Measurements from ENCODE around the gene CDCA4. TPM values are rescaled to one million over a fixed set of nuclear protein-coding genes. Genes with fewer than 3 reads are reported as not detected.

CDCA4 gene
- total RNA-seq, 2 experiments from 2014 or later, result 70.8 to 77.8 TPM

GRCh38 chr14:105026033-105026785 lies 5.3 kb upstream of the CDCA4 start:
- ATAC-seq (peak; percentile 52), DNase-seq (no peak)
- no peaks in the 10 kb centered on the region for H3K9me3 Mint-ChIP-seq (ENCODE audit: low read depth)
- peaks cover 10% of the 10 kb centered on the region for H3K36me3 Mint-ChIP-seq
- no peaks in the 10 kb centered on the region for H3K27me3 Mint-ChIP-seq
- H3K4me1 Mint-ChIP-seq, result peaks cover 47% of the 10 kb centered on the region
- H3K27ac Mint-ChIP-seq, result peak overlapping the region; percentile 92
- CTCF ChIA-PET, result interaction anchor here (0.8 to 4.4 kb wide), 10 partner anchors 9 to 258 kb away, joined by 3 to 39 read pairs (median 3); partner anchors contain the start of gene GPR132
- peak overlapping the region; percentile 34 for H3K4me3 Mint-ChIP-seq

GRCh38 chr14:105025429-105025828 lies 4.5 kb upstream of the CDCA4 start:
- Mint-ChIP-seq H3K4me3 (no peak overlapping the region), H3K27me3 (no peaks in the 10 kb centered on the region), H3K36me3 (peaks cover 10% of the 10 kb centered on the region), H3K27ac (peak overlapping the region; percentile 92), H3K4me1 (peaks cover 47% of the 10 kb centered on the region), H3K9me3 (ENCODE audit: low read depth) (no peaks in the 10 kb centered on the region)
- CTCF ChIA-PET, result interaction anchor here (0.9 to 4.4 kb wide), 7 partner anchors 10 to 65 kb away, joined by 3 to 39 read pairs (median 3); partner anchors contain the start of gene GPR132
- DNase-seq (no peak), ATAC-seq (no peak)

- peaks cover 56% of the 10 kb centered on the region for H3K4me1 Mint-ChIP-seq
Observed at GRCh38 chr14:105023791-105024480, 3.1 kb upstream of the CDCA4 start.

GRCh38 chr14:105023144-105023543 lies 2.3 kb upstream of the CDCA4 start:
- CTCF ChIA-PET, result interaction anchor here (1.1 to 4.4 kb wide), 2 partner anchors 22 to 48 kb away, joined by 3 to 39 read pairs; no protein-coding TSS in a partner anchor
- ATAC-seq, result no peak
- no peak overlapping the region for H3K4me3 Mint-ChIP-seq
- H3K4me1 Mint-ChIP-seq, result peaks cover 64% of the 10 kb centered on the region
- no peak for DNase-seq
- H3K27ac Mint-ChIP-seq, result peak overlapping the region; percentile 68
- no peaks in the 10 kb centered on the region for H3K9me3 Mint-ChIP-seq (ENCODE audit: low read depth)
- H3K36me3 Mint-ChIP-seq, result peaks cover 29% of the 10 kb centered on the region
- H3K27me3 Mint-ChIP-seq, result no peaks in the 10 kb centered on the region

More at GRCh38 chr14:105023791-105024480, 3.1 kb upstream of the CDCA4 start:
- Mint-ChIP-seq H3K4me3 (no peak overlapping the region), H3K9me3 (ENCODE audit: low read depth) (no peaks in the 10 kb centered on the region), H3K27me3 (no peaks in the 10 kb centered on the region), H3K36me3 (peaks cover 24% of the 10 kb centered on the region), H3K27ac (peak overlapping the region; percentile 68)
- CTCF ChIA-PET, result interaction anchor here (4.4 kb wide), 1 partner anchor 22 kb away, joined by 39 read pairs; no protein-coding TSS in a partner anchor
- ATAC-seq (no peak), DNase-seq (no peak)

- H3K27me3 Mint-ChIP-seq, result no peaks in the 10 kb centered on the region
- no peak for ATAC-seq
- CTCF ChIA-PET, result interaction anchor here (0.7 to 4.4 kb wide), 3 partner anchors 23 to 270 kb away, joined by 3 to 39 read pairs (median 4); no protein-coding TSS in a partner anchor
- peaks cover 70% of the 10 kb centered on the region for H3K4me1 Mint-ChIP-seq
- no peaks in the 10 kb centered on the region for H3K9me3 Mint-ChIP-seq (ENCODE audit: low read depth)
- peak overlapping the region; percentile 84 for H3K4me3 Mint-ChIP-seq
- peak overlapping the region; percentile 90 for H3K27ac Mint-ChIP-seq
- DNase-seq, result no peak
- H3K36me3 Mint-ChIP-seq, result peaks cover 31% of the 10 kb centered on the region
Observed at GRCh38 chr14:105022276-105022670, 1.4 kb upstream of the CDCA4 start.

GRCh38 chr14:105021656-105022275 lies 883 bp upstream of the CDCA4 start:
- H3K27ac Mint-ChIP-seq, result peak overlapping the region; percentile 90
- peak; percentile 63 for DNase-seq
- no peaks in the 10 kb centered on the region for H3K27me3 Mint-ChIP-seq
- peak overlapping the region; percentile 84 for H3K4me3 Mint-ChIP-seq
- CTCF ChIA-PET, result interaction anchor here (0.7 to 7.2 kb wide), 4 partner anchors 22 to 269 kb away, joined by 3 to 96 read pairs (median 9); no protein-coding TSS in a partner anchor
- peaks cover 70% of the 10 kb centered on the region for H3K4me1 Mint-ChIP-seq
- H3K36me3 Mint-ChIP-seq, result peaks cover 31% of the 10 kb centered on the region
- ATAC-seq, result no peak
- H3K9me3 Mint-ChIP-seq (ENCODE audit: low read depth), result no peaks in the 10 kb centered on the region

- Mint-ChIP-seq H3K4me3 (peak overlapping the region; percentile 98), H3K27me3 (no peaks in the 10 kb centered on the region), H3K27ac (peak overlapping the region; percentile 89), H3K4me1 (peaks cover 73% of the 10 kb centered on the region), H3K36me3 (peaks cover 42% of the 10 kb centered on the region), H3K9me3 (ENCODE audit: low read depth) (no peaks in the 10 kb centered on the region)
- DNase-seq, result peak; percentile 76
- CTCF ChIA-PET, result interaction anchor here (0.8 to 7.2 kb wide), 17 partner anchors 11 to 462 kb away, joined by 3 to 96 read pairs (median 4); no protein-coding TSS in a partner anchor
- peak; percentile 7 for ATAC-seq
Observed at GRCh38 chr14:105019861-105020814, 745 bp downstream of the CDCA4 start.

GRCh38 chr14:105018414-105018813 lies 2.5 kb downstream of the CDCA4 start:
- peak overlapping the region; percentile 89 for H3K27ac Mint-ChIP-seq
- peaks cover 47% of the 10 kb centered on the region for H3K36me3 Mint-ChIP-seq

GRCh38 chr14:105015905-105016304 lies 5.0 kb downstream of the CDCA4 start:
- Mint-ChIP-seq H3K4me3 (peak overlapping the region; percentile 41), H3K9me3 (ENCODE audit: low read depth) (no peaks in the 10 kb centered on the region), H3K27ac (peak overlapping the region; percentile 42), H3K27me3 (no peaks in the 10 kb centered on the region), H3K4me1 (peaks cover 68% of the 10 kb centered on the region), H3K36me3 (peaks cover 59% of the 10 kb centered on the region)
- ATAC-seq (no peak), DNase-seq (no peak)
- CTCF ChIA-PET, result interaction anchor here (1.0 to 7.2 kb wide), 2 partner anchors 28 to 39 kb away, joined by 3 to 96 read pairs; no protein-coding TSS in a partner anchor

More at GRCh38 chr14:105018414-105018813, 2.5 kb downstream of the CDCA4 start:
- Mint-ChIP-seq H3K4me1 (peaks cover 77% of the 10 kb centered on the region), H3K4me3 (peak overlapping the region; percentile 98), H3K9me3 (ENCODE audit: low read depth) (no peaks in the 10 kb centered on the region), H3K27me3 (no peaks in the 10 kb centered on the region)
- ATAC-seq (no peak), DNase-seq (no peak)
- CTCF ChIA-PET, result interaction anchor here (0.8 to 7.2 kb wide), 11 partner anchors 9 to 464 kb away, joined by 3 to 96 read pairs (median 4); partner anchors contain the start of gene CLBA1

GRCh38 chr14:105015242-105015641 lies 5.6 kb downstream of the CDCA4 start:
- peak; percentile 32 for ATAC-seq
- no peaks in the 10 kb centered on the region for H3K9me3 Mint-ChIP-seq (ENCODE audit: low read depth)
- H3K4me1 Mint-ChIP-seq, result peaks cover 68% of the 10 kb centered on the region

GRCh38 chr14:105014631-105015030 lies 6.3 kb downstream of the CDCA4 start:
- no peak for DNase-seq
- H3K27ac Mint-ChIP-seq, result peak overlapping the region; percentile 42

More at GRCh38 chr14:105015242-105015641, 5.6 kb downstream of the CDCA4 start:
- H3K4me3 Mint-ChIP-seq, result peak overlapping the region; percentile 41
- peaks cover 63% of the 10 kb centered on the region for H3K36me3 Mint-ChIP-seq
- CTCF ChIA-PET, result interaction anchor here (7.2 kb wide), 1 partner anchor 29 kb away, joined by 96 read pairs; no protein-coding TSS in a partner anchor
- DNase-seq, result no peak
- no peaks in the 10 kb centered on the region for H3K27me3 Mint-ChIP-seq
- H3K27ac Mint-ChIP-seq, result peak overlapping the region; percentile 42

GRCh38 chr14:105014032-105014431 lies 6.9 kb downstream of the CDCA4 start:
- Mint-ChIP-seq H3K27me3 (no peaks in the 10 kb centered on the region), H3K27ac (peak overlapping the region; percentile 44), H3K9me3 (ENCODE audit: low read depth) (no peaks in the 10 kb centered on the region), H3K36me3 (peaks cover 58% of the 10 kb centered on the region), H3K4me3 (no peak overlapping the region), H3K4me1 (peaks cover 62% of the 10 kb centered on the region)
- DNase-seq, result no peak
- no peak for ATAC-seq
- CTCF ChIA-PET, result interaction anchor here (1.2 to 1.8 kb wide), 2 partner anchors 12 to 21 kb away, joined by 3 to 4 read pairs; no protein-coding TSS in a partner anchor

More at GRCh38 chr14:105014631-105015030, 6.3 kb downstream of the CDCA4 start:
- Mint-ChIP-seq H3K36me3 (peaks cover 62% of the 10 kb centered on the region), H3K4me1 (peaks cover 68% of the 10 kb centered on the region), H3K27me3 (no peaks in the 10 kb centered on the region), H3K4me3 (peak overlapping the region; percentile 7), H3K9me3 (ENCODE audit: low read depth) (no peaks in the 10 kb centered on the region)
- CTCF ChIA-PET, result interaction anchor here (1.2 to 1.8 kb wide), 2 partner anchors 11 to 20 kb away, joined by 3 to 4 read pairs; no protein-coding TSS in a partner anchor
- ATAC-seq, result no peak

Measured in activated CD8-positive, alpha-beta memory T cell treated with anti-CD3 and anti-CD28 coated beads, Interleukin-2, amount 10 ng/mL, durations not matched to agents 7 days and 5 days (primary cell).